ENCODE data around the gene ERAL1.
"Not testable (repeated sequence)": the region's sequence is repeated elsewhere in the genome, so short reads cannot be mapped to it uniquely, and the experiment has no call there.

ERAL1 gene

DNA sequence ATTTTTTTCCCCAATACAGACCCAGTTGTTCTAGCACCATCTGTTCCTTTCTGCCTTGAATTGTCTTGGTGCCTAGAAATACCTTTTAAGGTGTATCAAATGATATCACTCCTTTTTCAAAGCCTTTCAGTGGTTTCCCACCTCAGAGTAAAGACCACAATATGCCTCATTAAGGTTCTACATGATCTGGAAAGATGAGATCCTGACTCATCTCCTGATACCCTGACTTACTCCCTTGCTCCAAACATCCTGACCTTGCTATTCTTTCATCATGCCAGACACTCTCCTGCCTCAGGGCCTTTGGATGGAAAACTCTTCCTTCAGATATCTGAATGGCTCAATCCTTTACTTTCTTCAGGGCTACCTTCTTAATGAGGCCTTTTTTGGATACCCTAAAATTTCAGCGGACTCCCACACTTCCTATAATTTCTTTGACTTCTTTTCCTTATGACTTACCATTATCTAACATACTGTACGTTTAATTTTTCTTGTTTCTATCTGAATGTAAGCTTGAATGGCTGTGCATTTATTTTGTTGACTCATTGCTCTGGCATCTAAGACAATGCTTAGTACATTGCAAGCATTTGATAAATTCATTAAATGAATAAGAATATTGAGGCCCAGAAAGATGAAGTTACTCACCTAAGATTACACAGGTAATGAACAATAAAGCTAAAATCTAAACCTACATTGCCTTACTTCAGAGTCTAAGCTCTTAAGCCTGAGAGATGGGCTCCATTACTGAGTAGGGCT lies 23.5 kb downstream of the ERAL1 start:
- no peak for DNase-seq (ENCODE audit: extremely low read depth in 1 of 2, low read depth in 1 of 2)

- DNase-seq (ENCODE audit: extremely low read depth in 1 of 2, low read depth in 1 of 2) = no peak
Observed at GRCh38 chr17:28878981-28879380, 24.2 kb downstream of the ERAL1 start.

GRCh38 chr17:28879886-28880571 lies 25.2 kb downstream of the ERAL1 start:
- DNase-seq (ENCODE audit: extremely low read depth in 1 of 2, low read depth in 1 of 2) = no peak

DNA sequence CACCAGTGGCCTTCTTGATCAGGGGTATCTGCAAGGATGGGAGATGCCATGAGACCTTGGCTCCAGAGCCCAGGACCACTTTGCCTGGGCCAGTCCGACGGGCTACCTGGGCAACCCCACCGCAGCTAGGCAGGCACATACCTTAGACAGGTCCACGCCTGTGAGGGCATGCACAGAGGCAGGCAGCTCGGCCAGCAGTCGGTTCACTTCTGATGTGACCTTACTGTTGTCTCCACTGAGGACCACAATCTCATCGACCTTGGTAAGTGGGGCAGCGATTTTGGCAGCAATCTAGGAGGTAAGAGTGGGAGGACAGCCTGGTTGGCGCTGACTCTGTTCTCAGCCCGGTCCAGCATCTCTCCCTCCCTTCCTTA lies 25.7 kb downstream of the ERAL1 start:
- no peak for DNase-seq (ENCODE audit: extremely low read depth in 1 of 2, low read depth in 1 of 2)

- no peak for DNase-seq (ENCODE audit: extremely low read depth in 1 of 2, low read depth in 1 of 2)
Observed at GRCh38 chr17:28881533-28882056, 26.8 kb downstream of the ERAL1 start.

- DNase-seq (ENCODE audit: extremely low read depth in 1 of 2, low read depth in 1 of 2) = no peak
Observed at GRCh38 chr17:28882154-28882895, 27.5 kb downstream of the ERAL1 start.

- no peak for DNase-seq (ENCODE audit: extremely low read depth in 1 of 2, low read depth in 1 of 2)
Observed at GRCh38 chr17:28883967-28884702, 29.3 kb downstream of the ERAL1 start.

DNA sequence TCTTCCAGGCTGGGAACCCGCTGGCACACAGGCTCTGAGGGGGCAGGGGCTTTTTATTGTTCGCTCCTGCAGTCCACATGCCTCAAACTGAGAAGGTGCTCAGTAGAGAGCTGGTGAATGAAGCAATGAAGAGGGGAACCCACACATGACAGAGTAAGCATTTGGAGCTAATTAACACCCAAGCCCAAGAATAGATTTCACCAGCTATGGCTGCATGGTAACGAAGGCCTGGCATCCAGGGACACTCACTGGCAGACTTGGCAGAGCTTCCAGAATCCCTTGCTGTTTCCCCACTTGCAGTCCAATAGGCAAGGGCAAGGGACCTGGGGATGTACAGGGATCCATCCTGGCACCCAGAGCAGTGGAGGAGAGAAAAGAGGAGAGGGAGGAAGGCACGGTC lies 30.5 kb downstream of the ERAL1 start:
- DNase-seq (ENCODE audit: extremely low read depth in 1 of 2, low read depth in 1 of 2) = no peak

DNA sequence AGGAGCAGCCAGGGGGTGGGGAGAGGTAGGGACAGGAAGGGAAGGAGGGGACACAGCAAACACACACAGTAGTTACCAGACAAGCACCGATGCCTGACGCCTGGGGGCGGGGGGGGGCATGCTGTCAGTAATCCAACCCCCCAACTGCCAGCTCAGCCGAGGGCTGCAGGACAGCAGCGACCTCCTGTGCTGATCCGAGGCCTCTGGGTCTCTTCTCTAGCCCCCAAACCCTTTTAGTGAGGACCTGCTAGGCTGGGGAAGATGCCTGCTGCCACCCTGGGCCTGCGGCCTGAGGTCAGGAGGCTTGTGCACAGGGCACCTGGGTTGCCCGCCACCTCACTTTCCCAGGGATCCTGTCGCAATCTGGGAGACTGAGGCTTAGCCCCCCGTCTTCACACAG lies 31.1 kb downstream of the ERAL1 start:
- DNase-seq (ENCODE audit: extremely low read depth in 1 of 2, low read depth in 1 of 2) = no peak

- DNase-seq (ENCODE audit: extremely low read depth in 1 of 2, low read depth in 1 of 2) = no peak
Observed at GRCh38 chr17:28887871-28888471, 33.2 kb downstream of the ERAL1 start.

DNA sequence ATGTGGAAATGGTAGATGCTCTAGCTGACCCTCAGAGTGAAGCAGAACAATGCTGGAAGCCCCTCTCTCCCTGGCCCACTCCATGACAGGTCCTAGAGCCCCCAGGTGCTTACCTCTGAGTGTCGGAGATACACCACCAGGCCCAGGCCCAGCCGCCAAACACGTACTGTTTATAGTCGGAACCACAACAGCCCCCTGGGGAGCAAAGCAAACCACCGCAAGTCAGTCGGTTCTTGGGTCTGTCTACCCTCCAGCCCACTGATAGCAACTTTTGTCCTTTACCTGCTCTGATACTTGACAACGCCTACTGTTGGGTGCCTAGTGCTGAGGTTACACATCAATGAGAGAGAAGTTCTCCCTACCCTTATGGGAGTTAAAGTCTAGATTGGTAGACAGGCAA lies 34.0 kb downstream of the ERAL1 start:
- no peak for DNase-seq (ENCODE audit: extremely low read depth in 1 of 2, low read depth in 1 of 2)

DNA sequence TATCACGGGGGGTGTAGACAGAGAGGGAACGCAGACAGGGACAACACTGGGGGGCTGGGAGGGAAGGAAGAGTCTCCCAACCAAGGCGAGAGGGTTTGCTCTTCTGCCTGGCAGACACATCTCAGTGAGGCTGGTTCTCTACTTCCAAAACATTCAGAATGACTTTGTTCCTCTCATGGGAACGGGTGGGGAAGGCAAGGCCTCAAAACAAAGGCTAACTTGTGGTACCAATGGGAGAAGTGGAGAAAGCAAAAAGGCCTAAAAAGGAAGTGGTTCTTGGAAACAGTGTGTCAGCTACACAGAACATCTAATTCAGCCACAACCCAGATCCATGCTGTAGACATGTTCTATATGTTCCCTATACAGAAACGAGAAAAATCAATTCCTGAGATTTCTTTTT lies 35.2 kb downstream of the ERAL1 start:
- DNase-seq (ENCODE audit: extremely low read depth in 1 of 2, low read depth in 1 of 2) = no peak

GRCh38 chr17:28891201-28891600 lies 36.4 kb downstream of the ERAL1 start:
- DNase-seq (ENCODE audit: extremely low read depth in 1 of 2, low read depth in 1 of 2) = no peak

DNA sequence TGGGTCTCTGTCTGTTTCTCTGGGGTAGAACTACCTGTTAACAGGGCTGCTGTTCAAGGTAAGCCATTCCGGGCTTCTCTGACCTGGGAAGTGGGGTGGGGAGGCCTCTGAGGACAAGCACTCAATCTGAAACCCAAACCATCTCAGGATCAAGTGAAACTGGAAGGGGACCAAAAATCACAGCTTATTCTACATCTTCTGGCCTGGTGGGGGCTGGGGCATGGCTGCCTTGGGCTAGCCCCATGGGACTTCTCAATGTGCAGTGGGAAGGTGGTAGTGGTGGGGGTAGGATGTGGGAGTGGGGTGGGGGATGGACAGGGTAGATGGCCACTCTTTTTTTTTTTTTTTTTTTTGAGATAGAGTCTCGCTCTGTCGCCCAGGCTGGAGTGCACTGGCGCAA lies 37.2 kb downstream of the ERAL1 start:
- no peak for DNase-seq (ENCODE audit: extremely low read depth in 1 of 2, low read depth in 1 of 2)

DNA sequence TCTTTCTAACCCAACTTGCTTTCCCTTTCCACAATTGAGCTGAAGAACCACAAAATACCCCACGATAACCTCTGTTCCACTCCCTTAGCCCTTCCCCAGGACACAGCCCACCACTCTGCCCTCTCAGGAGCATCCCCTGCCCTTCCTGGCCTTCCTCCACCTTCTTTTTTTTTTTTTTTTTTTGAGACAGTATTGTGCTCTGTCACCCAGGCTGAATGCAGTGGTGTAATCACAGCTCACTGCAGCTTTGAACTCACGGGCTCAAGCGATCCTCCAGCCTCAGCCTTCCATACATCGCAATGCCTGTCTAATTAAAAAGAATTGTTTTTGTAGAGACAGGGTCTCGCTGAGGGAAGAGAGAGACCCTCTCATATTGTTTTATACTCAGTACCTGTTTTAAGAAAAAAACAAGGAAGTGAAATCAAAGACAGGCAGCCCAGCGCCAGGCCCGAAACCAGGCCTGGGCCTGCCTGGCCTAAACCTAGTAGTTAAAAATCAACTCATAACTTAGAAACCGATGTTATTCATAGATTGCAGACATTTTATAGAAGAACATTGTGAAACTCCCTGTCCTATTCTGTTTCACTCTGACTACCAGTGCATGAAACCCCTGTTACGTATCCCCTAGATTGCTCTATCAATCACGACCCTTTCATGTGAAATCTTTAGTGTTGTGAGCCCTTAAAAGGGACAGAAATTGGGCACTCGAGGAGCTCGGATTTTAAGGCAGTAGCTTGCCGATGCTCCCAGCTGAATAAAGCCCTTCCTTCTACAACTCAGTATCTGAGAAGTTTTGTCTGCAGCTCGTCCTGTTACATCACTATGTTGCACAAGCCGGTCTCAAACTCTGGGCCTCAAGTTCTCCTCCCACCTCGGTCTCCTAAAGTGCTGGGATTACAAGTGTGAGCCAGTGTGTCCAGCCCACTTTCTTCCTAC lies 38.7 kb downstream of the ERAL1 start:
- not testable (repeated sequence) for DNase-seq (ENCODE audit: extremely low read depth in 1 of 2, low read depth in 1 of 2)

DNA sequence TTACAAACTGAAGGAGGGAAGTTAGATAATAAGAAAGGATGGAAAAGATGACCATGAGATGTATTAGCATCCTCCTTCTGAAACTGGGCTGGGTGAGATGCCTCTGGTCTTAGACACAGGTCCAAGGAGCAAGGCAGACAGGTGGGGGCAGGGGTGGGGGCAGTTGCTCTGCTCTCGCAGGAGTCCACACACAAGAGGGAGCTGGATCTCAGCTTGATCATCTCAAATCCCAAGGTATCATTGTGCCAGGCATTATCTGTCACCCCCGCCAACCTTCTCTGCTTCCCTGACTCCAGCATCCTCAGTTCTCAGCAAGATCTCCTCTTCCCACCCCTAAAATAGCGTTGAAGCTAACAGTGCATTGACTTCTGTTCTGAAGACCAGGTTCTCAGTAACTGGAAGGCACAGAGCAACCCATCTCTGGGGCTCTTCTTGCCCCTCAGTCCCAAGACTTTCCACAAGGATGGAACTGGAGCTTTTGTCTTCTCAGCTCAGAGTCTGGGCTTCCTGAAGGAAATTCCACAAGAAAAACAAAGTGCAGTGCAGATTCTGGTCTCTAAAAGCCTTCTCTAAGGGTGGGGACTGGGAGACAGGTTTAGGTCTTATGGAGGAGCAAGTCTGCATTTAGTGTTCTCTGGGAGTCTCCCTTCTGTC lies 41.1 kb downstream of the ERAL1 start:
- DNase-seq (ENCODE audit: extremely low read depth in 1 of 2, low read depth in 1 of 2) = no peak

- DNase-seq (ENCODE audit: extremely low read depth in 1 of 2, low read depth in 1 of 2) = no peak
Observed at GRCh38 chr17:28896491-28896883, 41.7 kb downstream of the ERAL1 start.

- peak in 1 of 2 donors; percentile 45 for DNase-seq (ENCODE audit: extremely low read depth in 1 of 2, low read depth in 1 of 2)
Observed at GRCh38 chr17:28896884-28897768, 42.3 kb downstream of the ERAL1 start, which contains the start of gene FLOT2. Gene FLOT2 (minus strand): TSS chr17:28897733. CDS start chr17:28897574, 159 bp downstream.

Data from activated CD8-positive, alpha-beta memory T cell treated with anti-CD3 and anti-CD28 coated beads for 1 hour (primary cell).